Activated CD8-positive, alpha-beta memory T cell treated with anti-CD3 and anti-CD28 coated beads, Interleukin-2, amount 50 U/mL, for 48 hours (primary cell): ENCODE results near the gene UBE2O.

Experiments used
- DNase-seq: peaks from one replicate; pipeline ENCODE4 v3.0.0-alpha.2; 2020

UBE2O gene

GRCh38 chr17:76452660-76453430 lies at the start of gene UBE2O:
Gene UBE2O (minus strand): TSS chr17:76453152. CDS start chr17:76453141, 11 bp downstream.
- DNase-seq, result peak; percentile 97

GRCh38 chr17:76501827-76502307 lies 48.9 kb upstream of the UBE2O start:
- DNase-seq, result no peak

GRCh38 chr17:76501018-76501826 lies 48.3 kb upstream of the UBE2O start, which contains the start of gene RHBDF2:
Gene RHBDF2 (minus strand): TSS chr17:76501423. CDS start chr17:76481524, 19,899 bp downstream.
- DNase-seq, result peak; percentile 99

GRCh38 chr17:76500747-76501017 lies 47.7 kb upstream of the UBE2O start:
- no peak for DNase-seq

- no peak for DNase-seq
Measured at GRCh38 chr17:76500074-76500746, 47.3 kb upstream of the UBE2O start.

- DNase-seq, result no peak
Measured at GRCh38 chr17:76499267-76499667, 46.3 kb upstream of the UBE2O start.

GRCh38 chr17:76498876-76499251 lies 45.9 kb upstream of the UBE2O start:
- DNase-seq, result no peak

GRCh38 chr17:76497979-76498875 lies 45.3 kb upstream of the UBE2O start:
- no peak for DNase-seq

- DNase-seq, result no peak
Measured at GRCh38 chr17:76497699-76497978, 44.7 kb upstream of the UBE2O start.

GRCh38 chr17:76496464-76496863 lies 43.5 kb upstream of the UBE2O start:
- DNase-seq, result no peak

- no peak for DNase-seq
Measured at GRCh38 chr17:76495663-76496400, 42.9 kb upstream of the UBE2O start.

GRCh38 chr17:76493505-76494167 lies 40.7 kb upstream of the UBE2O start:
- DNase-seq, result no peak

- DNase-seq, result peak; percentile 73
Measured at GRCh38 chr17:76492989-76493501, 40.1 kb upstream of the UBE2O start.

- DNase-seq, result peak; percentile 65
Measured at GRCh38 chr17:76492123-76492988, 39.4 kb upstream of the UBE2O start.

- DNase-seq, result no peak
Measured at GRCh38 chr17:76491271-76492122, 38.5 kb upstream of the UBE2O start.

- no peak for DNase-seq
Measured at GRCh38 chr17:76490112-76490710, 37.3 kb upstream of the UBE2O start.

GRCh38 chr17:76487451-76488192 lies 34.7 kb upstream of the UBE2O start:
- no peak for DNase-seq

- DNase-seq, result no peak
Measured at GRCh38 chr17:76485569-76485968, 32.6 kb upstream of the UBE2O start.
